Body of pancreas (tissue), 4 donors: ENCODE measurements around the gene ST3GAL5.
"Not testable (repeated sequence)": the region's sequence is repeated elsewhere in the genome, so short reads cannot be mapped to it uniquely, and the experiment has no call there.

Experiments
- POLR2A ChIP-seq, 3 donors: fragments of 450-650 bp; IDR thresholded peaks; one replicate each; pipeline ENCODE4 v1.6.1; 2016; ENCODE audit warnings: antibody characterized with exemption in 3 of 3, mild to moderate bottlenecking in 2 of 3
- TF ChIP-seq, protein P1 (sequence below), 7 experiments: fragments of 450-650 bp in 4 of 7; fragments of 200-600 bp in 3 of 7; sonication (generic) in 3 of 7; IDR thresholded peaks; one replicate each; pipeline ENCODE4 v1.5.1; 2016 to 2019; ENCODE audit warnings: antibody characterized with exemption in 7 of 7

GRCh38 chr2:85880716-85881328, 8.0 kb downstream of the ST3GAL5 start:
- TF ChIP-seq, protein P1, sequence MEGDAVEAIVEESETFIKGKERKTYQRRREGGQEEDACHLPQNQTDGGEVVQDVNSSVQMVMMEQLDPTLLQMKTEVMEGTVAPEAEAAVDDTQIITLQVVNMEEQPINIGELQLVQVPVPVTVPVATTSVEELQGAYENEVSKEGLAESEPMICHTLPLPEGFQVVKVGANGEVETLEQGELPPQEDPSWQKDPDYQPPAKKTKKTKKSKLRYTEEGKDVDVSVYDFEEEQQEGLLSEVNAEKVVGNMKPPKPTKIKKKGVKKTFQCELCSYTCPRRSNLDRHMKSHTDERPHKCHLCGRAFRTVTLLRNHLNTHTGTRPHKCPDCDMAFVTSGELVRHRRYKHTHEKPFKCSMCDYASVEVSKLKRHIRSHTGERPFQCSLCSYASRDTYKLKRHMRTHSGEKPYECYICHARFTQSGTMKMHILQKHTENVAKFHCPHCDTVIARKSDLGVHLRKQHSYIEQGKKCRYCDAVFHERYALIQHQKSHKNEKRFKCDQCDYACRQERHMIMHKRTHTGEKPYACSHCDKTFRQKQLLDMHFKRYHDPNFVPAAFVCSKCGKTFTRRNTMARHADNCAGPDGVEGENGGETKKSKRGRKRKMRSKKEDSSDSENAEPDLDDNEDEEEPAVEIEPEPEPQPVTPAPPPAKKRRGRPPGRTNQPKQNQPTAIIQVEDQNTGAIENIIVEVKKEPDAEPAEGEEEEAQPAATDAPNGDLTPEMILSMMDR (IDR thresholded peaks at IDR 0.05), result not testable (repeated sequence)
- not testable (repeated sequence) for TF ChIP-seq POLR2A (IDR thresholded peaks at IDR 0.05)
